Hematopoietic multipotent progenitor cell treated with erythropoietin and hydrocortisone succinate and interleukin-3 and kit ligand, for 6 days (in vitro differentiated cells): ENCODE results near the gene RAPGEF2.
"Not testable (repeated sequence)": the region's sequence is repeated elsewhere in the genome, so short reads cannot be mapped to it uniquely, and the experiment has no call there.

Experiments used
- DNase-seq: peaks from one replicate; pipeline ENCODE4 v3.0.0-alpha.2; 2015

RAPGEF2 gene

DNA sequence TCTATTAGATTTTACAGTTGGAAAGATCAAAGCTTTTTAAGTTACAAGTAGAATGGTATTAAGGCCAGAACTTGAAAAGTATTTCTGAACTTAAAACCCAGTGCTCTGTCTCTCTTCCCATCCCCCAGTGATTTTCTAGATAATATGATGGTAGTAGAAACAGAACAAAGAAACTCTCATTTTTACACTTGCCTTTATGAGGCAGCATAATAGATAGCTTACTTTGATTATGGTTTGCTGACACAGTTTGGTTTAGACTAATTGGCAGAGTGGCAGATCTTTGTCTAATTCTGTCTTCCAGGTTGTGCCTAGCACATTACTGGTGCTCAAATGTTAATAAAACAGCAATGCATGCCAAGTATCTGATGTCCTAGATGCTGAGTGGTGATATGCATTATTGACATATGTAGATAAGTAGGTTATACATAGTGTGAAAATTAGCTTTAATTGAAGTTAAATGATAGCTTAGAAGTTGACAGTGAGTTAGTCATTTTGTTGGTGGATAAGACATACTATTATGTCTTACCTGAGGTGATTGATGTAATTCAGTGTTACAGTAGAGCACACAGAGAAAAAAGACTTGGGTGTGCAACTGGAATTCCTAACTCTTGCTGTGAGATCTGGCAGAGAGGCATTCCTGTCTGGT, 4.3 kb upstream of the RAPGEF2 start:
- no peak for DNase-seq

DNA sequence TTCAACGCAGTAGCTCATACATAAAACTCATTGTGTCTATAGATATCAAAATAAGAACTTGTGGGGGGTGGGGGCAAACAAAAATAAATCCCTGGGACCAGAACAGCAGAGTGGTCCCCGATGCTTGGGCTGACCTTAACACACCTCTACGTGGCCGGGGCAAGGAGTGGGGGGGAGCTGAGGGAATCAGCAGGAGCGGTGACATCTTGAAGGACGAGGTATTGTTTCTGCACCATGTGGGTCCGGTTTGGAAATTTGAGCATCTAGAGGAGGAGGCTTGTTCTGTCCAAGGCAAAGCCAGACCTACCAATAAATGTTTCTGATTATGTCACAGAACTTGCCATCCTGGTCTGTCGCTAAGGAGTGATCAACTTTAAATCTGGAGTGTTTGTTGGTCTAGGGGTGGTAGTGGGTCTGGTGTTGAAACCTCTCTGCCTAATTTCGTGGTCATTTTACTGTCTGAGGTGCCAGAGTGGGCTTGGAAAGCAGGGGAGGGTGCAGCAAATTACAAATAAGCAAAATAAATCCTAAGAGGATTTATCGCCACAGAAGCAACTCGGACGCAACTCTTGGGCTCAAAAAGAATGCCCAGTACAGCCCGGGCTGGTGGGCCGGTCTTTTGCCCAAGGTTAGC, 774 bp upstream of the RAPGEF2 start:
- no peak for DNase-seq

DNA sequence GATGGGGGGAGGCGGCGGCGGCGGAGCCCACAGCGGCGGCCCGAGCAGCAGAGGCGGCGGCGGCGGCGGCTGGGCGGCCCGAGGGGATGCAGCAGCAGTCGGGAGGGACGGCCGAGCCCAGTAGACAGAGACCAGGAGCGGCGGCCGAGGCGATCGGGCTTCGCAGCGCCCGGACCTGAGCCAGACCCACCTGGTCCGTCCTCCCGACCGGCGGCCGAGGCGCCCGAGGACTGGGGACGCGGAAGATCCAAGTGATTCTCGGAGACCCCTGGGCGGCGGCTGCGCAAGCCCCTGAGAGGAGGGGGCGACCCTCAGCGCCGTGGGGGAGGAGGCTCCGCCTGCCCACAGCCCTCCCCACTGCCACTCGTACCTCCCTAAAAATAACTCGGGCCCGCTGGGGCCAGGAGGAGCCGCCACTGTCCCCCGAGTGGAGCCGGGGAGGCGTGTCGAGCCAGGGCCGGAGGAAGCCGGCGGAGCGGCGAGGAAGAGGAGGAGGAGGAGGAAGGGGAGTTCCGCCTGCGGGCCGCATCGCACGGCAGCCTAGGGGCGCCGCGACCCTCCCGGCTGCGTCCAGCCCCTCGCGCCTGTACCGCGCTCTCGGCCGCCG, 608 bp downstream of the RAPGEF2 start:
- DNase-seq: peak; percentile 55

DNA sequence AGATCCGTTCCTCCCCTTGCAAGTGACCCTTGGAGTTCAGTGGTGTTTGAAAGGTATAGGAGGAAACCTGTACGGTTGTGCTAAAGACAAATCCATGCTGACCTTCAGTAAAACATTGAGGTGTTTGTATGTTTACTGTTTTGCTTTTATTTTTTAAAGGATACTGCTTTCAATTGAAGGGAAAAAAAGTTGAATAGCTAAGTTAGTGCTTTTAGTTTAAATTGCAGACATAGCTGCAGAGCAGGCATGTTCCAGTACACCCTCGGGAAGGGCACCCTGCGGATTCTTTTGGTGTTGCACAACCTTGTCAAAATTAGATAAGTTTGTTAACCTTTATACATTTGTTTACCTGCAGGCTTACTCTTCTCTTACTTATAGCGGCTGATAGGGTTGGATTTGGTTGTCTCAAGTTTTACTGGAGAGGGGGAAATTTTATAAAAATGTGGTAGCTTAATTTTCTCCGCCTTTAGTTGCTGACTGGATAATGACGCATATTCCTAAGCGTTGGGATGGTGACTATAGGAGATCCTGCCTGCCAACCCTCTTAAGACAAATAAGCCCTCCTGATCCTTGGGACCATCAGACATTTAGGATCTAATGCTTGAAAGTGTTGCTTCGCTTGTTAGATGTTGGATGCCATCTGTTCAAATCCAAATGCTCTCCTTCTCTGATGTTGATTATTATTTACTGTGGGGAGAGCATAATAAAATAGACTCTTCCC, 2.0 kb downstream of the RAPGEF2 start:
- peak; percentile 75 for DNase-seq

DNA sequence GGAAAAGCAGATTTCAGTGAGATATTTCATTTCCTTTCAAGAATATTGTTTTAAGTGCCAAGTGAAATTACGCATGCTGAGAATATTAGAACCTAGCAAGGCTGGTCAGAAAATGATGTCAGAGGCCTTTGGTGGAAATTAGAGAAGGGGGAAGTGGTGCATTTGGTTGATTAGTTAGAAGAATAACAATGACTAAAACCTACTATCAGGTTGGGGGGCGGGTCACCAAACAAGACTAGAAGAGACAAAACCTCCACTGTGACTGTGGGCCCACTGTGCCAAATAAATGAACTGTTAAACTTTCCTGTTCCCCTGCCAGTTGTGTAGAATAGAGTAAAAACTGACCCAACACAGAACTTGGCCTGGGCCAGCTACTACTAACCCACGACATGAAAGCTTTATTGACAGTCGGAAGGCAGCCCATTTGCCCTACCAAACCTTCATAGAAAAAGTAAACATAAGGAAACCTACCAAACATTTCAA, 2.9 kb downstream of the RAPGEF2 start:
- DNase-seq: peak; percentile 80

DNA sequence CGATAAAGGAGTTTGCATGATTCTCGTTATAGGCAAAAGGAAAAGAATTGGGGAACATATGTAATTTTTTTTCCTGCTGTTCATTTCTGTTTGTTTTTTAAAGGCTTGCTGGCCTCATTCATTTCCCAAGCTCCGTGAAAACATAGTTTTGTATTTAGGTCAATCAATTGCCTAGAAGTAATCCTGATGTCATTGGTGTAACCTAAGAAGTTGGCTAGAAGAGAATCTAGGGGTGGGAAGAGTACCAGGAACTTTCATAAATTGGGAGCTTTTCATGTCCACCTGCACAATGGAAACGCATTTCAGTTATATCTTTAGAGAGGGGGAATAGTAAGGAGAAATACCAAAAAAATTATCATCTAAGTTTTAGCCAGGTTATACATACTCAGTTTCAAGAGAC, 3.8 kb downstream of the RAPGEF2 start:
- no peak for DNase-seq

DNA sequence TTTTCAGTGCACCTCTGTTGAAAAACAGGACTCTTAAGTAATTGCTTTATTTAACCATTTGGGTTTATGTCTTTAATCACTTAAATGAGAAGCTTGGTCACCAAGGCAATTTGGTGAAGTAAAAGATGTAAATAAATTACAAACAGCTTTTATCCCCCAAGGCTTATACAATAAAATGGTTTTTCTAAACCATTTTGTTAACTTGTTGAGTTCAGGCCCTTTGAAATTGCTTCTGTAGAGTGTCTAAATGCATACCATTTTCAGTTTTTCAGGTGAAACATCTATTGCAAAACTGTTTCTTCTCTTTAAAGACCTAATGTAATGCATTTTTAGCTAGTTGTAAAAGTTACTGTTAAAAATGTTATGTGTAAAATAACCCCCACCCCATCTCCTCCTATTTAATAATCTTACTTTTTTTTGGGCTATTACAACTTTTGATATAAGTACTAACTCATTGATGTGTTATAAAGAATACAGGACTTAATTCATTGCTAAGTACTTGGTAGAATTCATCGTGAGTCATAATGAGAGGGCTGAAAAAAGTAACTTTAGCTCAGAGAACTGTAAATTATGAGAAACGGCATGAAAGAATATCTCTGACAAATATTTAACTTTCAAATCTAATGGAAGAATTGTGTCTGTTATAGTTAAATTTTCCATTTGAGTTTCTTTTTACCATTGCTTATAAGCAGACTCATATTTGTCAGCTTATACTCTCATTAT, 4.5 kb downstream of the RAPGEF2 start:
- no peak for DNase-seq

DNA sequence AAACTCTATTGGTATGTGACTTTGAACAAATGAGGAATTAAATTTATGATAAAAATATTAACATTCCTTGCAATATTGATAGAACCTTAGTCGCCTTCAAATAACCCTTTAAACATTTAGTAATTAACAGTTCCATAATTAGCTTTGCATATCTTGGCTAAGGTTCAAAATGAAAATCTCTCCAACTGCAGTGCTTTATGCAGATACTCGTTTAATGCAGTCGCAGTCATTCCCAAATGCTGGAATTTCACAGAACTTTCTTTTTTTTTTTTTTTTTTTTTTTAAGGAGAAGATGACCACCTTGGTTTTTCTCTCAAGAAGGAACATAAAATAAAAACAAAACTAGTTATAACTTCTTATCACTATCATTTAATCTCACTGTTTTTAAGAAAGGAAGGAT, 5.2 kb downstream of the RAPGEF2 start:
- DNase-seq: no peak

DNA sequence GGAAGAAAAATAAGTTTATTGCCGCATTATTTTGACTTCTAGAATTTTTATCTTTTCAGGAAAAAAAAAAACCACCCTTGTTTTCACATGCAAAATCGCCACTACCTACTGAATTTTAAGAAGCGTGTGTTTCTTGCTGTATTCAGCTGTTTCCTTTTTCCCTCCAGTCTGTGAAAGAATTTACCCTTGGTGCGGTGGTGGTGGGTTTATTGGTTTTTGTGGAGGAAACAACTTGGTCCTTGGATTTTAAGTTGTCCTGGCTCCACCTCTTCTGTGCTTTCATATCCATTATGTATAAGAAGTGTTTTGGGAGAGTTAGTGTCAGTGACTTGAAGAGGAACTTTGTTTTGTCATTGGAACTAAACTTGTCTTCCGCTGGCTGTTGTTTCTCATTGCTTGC, 8.1 kb downstream of the RAPGEF2 start:
- DNase-seq: no peak

DNA sequence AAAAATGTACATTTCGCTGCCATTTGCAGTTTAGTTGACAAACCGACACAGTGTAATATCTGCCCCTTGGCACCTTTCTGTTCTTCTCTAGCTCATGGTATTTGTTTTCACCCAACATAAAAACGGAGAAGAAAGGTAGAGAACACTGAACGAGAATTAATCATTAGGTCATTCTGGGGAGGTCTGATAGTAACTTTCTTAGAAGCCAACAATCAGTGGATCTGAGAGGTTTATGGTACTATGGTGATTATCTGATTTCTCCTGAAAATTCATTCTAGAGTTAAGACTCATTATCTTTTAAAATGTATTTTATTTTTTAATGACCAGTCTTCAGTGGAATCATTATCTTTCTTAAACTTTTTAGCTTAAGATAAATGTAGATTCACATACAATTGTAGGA, 8.5 kb downstream of the RAPGEF2 start:
- peak; percentile 56 for DNase-seq

DNA sequence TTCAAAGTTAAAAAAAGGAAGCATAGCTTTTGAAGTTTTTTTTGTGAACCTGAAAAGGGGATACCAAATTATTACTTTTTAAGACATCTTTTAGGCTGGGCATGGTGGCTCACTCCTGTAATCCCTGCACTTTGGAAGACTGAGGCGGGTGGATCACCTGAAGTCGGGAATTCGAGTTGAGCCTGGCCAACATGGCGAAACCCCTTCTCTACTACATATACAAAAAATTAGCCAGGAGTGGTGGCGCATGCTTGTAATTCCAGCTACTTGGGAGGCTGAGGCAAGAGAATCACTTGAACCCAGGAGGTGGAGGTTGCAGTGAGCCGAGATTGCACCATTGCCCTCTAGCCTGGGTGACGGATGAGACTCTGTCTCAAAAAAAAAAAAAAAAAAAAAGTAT, 10.5 kb downstream of the RAPGEF2 start:
- not testable (repeated sequence) for DNase-seq

DNA sequence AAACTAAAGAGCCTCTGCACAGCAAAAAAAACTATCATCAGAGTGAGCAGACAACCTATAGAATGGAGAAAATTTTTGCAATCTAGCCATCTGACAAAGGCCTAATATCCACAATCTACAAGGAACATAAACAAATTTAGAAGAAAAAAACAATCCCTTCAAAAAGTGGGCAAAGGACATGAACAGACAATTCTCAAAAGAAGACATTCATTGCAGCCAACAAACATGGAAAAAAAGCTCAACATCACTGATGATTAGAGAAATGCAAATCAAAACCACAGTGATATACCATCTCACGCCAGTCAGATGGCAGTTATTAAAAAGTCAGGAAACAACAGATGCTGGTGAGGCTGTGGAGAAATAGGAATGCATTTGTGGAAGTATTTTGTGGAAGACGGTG, 13.2 kb downstream of the RAPGEF2 start:
- not testable (repeated sequence) for DNase-seq

DNA sequence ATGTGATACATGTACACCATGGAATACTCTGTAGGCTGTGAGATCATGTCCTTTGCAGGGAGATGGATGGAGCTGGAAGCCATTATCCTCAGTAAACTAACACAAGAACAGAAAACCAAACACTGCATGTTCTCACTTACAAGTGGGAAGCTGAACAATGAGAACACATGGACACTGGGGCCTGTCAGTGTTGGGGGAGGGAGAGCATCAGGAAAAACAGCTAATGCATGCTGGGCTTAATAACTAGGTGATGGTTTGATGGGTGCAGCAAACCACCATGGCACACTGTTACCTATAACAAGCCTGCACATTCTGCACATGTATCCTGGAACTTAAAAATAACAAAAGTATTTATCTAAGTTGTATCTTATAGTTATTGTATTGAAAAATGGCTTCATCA, 13.8 kb downstream of the RAPGEF2 start:
- DNase-seq: not testable (repeated sequence)

DNA sequence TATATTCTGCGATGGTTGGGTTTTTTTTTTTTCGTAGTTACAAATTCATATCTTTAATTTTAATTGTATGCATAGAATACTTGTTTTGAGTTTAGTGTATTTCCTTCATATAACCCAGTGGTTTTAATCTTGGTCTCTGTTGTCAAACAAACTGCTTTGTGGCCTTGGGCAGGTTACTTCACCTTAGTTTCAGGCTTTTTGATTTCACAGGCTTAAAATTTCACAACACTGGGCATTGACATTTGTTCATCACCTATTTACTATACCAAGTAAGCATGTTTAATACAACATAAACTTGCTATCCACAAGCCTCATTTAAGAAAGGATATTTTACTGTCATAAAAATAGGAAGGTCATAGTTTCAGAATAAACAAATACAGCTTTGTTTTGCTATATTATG, 14.7 kb downstream of the RAPGEF2 start:
- DNase-seq: no peak

DNA sequence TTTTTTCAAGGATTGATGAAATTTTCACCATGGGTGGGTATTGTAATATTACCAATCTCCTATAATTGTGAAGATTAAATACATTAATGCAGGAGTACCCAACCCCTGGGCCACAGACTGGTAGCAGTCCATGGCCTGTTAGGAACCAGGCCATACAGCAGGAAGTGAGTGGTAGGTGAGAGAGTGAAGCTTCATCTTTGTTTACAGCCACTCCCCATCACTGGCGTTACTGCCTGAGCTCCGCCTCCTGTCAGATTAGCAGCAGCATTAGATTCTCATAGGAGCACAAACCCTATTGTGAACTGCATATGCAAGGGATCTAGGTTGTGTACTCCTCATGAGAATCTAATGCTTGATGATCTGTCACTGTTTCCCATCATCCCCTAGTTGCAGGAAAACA, 15.1 kb downstream of the RAPGEF2 start:
- DNase-seq: no peak

DNA sequence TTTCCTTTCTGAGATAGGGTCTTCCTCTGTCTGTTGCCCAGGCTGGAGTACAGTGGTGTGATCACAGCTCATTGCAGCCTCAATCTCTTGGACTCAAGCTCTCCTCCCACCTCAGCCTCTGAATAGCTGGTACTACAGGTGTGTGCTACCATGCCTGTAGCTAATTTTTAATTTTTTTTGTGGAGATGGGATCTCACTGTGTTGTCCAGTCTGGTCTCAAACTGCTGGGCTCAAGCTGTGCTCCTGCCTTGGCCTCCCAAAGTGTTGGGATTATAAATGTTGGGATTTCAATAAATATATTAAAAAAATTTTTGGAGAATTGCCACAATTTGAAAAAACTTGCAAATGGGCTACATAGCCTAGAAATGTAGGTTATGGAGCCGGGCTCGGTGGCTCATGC, 18.5 kb downstream of the RAPGEF2 start:
- DNase-seq: no peak

DNA sequence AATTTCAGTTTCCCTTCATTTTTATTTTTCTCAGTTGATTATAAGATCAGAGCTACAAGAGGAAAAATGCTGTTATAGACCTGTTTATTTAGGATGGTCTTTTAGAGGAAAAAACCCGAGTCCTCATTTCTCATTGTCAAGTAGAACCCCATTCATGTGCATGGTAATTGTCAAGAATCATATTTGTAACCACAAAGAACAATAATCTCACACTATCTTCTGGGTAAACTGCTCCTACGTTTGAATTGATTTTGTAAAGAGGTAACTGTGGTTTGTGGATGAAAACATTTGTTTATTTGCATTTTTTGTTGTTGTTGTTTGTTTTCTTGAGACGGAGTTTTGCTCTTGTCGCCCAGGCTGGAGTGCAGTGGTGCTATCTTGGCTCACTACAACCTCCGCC, 23.8 kb downstream of the RAPGEF2 start:
- no peak for DNase-seq

DNA sequence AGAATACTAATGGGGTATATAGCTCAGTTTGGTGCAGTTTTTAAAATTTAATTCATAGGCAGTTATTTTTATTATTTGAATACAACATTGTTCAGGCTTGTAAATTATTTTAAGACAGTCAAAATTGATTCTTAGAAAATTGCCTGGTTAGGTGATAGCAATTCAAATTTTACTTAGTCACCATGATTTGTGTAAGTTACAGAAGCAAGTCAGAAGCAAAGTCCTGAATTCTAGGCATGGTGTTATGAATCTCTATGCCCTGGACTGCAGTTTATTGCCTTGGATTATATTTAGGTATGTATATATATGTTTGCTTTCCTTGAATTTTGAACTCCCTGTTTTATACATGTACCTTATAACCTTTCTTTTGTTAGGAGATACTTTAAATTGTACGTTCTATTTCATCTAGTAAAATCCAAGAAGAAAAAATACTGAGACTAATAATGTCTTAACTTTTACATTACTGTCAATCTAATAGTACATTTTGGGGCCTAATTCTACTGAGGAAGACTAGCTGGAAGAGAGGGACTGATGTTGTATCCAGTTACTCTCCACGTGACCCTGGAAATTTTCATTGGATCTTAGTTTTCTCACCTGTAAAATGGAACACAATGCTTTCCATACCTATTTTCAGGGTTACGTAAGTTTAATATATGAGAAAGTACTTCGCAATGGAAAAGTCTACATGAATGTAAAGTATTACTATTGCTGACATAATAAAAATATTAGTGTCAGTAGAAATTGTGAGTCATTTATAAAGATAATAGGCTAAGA, 25.1 kb downstream of the RAPGEF2 start:
- no peak for DNase-seq

DNA sequence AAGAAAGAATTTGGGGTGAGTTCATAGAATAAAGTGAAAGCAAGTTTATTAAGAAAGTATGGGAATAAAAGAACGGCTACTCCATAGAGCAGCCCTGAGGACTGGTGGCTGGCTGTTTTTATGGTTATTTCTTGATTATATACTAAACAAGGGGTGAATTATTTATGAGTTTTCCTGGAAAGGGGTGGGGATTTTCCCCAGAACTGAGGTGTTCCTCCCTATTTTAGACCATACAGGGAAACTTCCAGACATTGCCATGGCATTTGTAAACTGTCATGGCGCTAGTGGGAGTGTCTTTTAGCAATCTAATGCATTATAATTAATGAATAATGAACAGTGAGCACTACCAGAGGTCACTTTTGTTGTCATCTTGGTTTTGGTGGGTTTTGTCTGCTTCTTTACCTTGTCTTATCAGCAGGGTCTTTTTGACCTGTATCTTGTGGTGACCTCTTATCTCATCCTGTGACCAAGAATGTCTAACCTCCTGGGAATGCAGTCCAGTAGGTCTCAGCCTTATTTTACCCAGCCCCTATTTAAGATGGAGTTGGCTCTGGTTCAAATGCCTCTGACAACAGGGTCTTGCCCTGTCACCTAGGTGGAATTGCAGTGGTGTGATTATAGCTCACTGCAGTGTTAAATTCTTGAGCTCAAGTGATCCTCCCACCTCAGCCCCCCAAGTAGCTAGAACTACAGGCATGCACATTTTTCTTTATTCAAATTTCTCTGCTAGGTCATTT, 27.1 kb downstream of the RAPGEF2 start:
- no peak for DNase-seq

DNA sequence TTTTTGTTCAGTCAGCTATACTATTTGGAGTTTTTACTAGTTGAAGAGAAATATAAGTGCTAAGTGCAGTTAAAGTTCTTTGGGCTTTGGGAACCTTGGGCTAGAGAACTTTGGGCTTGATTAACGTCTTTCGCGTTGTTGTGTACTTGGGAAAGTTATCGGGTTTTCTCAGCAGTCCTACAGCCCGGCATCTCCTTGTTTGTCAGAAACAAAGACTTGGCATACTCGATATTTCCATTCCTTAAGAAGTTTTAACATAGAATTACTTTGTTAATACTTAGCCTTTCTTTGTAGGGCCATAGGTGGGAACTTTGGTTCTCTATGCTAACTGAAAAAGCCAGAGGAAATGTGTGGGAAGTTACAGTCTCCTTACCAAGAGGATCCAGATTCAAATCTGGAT, 28.7 kb downstream of the RAPGEF2 start:
- no peak for DNase-seq

DNA sequence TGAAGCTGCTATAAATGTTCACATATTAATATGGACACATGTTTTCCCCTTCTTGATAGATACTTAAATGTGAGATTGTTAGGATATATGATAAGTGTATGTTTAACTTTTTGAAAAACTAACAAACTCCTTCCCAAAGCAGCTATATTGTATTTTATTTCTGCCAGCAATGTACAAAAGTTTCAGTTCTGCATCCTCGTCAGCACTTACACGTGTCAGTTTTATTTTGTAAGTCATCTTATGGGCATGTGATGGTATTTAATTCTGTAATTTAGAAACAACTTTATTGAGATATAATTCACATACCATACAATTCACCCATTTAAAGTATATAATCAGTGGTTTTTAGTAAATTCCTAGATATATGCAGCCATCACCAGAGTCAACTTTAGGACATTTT, 31.6 kb downstream of the RAPGEF2 start:
- no peak for DNase-seq

DNA sequence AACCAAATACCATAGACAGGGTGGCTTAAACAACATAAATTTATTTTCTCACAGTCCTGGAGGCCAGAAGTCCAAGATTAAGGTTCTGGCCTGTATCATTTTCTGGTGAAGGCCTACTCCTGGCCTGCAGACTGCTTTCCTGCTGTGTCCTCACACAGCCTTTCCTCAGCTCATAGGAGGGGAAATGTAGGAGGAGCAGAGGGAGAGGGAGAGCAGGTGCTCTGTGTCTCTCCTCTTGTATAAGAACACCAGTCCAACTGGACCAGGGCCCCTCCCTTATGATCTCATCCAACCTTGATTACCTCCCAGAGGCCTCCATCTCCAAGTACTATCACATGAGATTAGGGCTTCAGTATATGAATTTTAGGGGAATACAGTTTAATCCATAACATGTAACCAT, 34.3 kb downstream of the RAPGEF2 start:
- no peak for DNase-seq
